Ovary (tissue), 9 donors: ENCODE results near the gene EPHA5. TPM values are rescaled to one million over a fixed set of nuclear protein-coding genes. Genes with fewer than 3 reads are reported as not detected.

Experiments used
- DNase-seq, 5 donors: peaks; one replicate each; pipeline ENCODE4 v3.0.0-alpha.2; 2019 to 2020
- H3K27ac ChIP-seq, 2 donors: fragments of 200-600 bp; one replicate each; pipeline versions ENCODE4 v1.5.1 to v1.8.0; 2019 to 2022
- H3K27me3 ChIP-seq: fragments of 200-600 bp; one replicate; pipeline ENCODE4 v1.8.0; 2022
- H3K36me3 ChIP-seq: fragments of 200-600 bp; sonication (generic); one replicate; pipeline ENCODE4 v1.5.1; 2019
- H3K4me1 ChIP-seq: one replicate; pipeline ENCODE4 v1.8.1; 2013; ENCODE audit warnings: mild to moderate bottlenecking, moderate library complexity; ENCODE audit not compliant: insufficient read depth
- H3K4me3 ChIP-seq: fragments of 200-600 bp; sonication (generic); one replicate; pipeline ENCODE4 v1.5.1; 2017
- H3K9me3 ChIP-seq, 2 donors: fragments of 200-600 bp in 1 of 2; sonication (generic) in 1 of 2; one replicate each; pipeline versions ENCODE4 v1.5.1 to v1.8.1; 2013 to 2019; ENCODE audit warnings: mild to moderate bottlenecking in 1 of 2, moderate library complexity in 1 of 2
- CTCF ChIP-seq, 3 donors: fragments of 450-650 bp in 2 of 3; fragments of 200-600 bp in 1 of 3; IDR thresholded peaks; one replicate each; pipeline versions ENCODE4 v1.5.1 to v1.8.0; 2016 to 2022; ENCODE audit warnings: antibody characterized with exemption in 3 of 3, mild to moderate bottlenecking in 1 of 3
- EP300 ChIP-seq: sonication (generic); formaldehyde crosslinking; IDR thresholded peaks from one replicate; pipeline ENCODE4 v1.6.1; 2017; ENCODE audit warnings: antibody characterized with exemption
- POLR2A ChIP-seq: fragments of 450-650 bp; IDR thresholded peaks from one replicate; pipeline ENCODE4 v1.6.1; 2017; ENCODE audit warnings: antibody characterized with exemption, mild to moderate bottlenecking, moderate library complexity
- WGBS, 3 donors: extraction: QIAGEN DNeasy Blood & Tissue Kit in 1 of 3; methylation state at CpG; one replicate each; pipeline versions ENCODE4 v1.1.5 to v1.1.7; 2013 to 2017; 5-methylcytosine and 5-hydroxymethylcytosine counted together
- intact Hi-C, 4 donors: fragments of 100-400 bp; cut with DNase I; formaldehyde crosslinking; loops; one replicate each; pipeline versions ENCODE4 v1.11.0 to v1.15.1; 2022 to 2023
- polyA plus RNA-seq, 2 donors: library from polyadenylated mRNA; stranded (reverse); fragments of 200-250 nt in 1 of 2; fragments of 350-450 nt in 1 of 2; fragmentation: Illumina TruSeq in 1 of 2; extraction: RNeasy Lipid Tissue Mini Kit (QIAGEN cat#74804) in 1 of 2; gene quantifications; one replicate each; pipeline ENCODE4 v1.2.3, GENCODE V29; 2013 to 2014
- total RNA-seq, 7 donors: library from RNA; depleted of rRNA in 2 of 7; stranded (reverse); fragments of >200 nt in 2 of 7; fragmentation: NEBNext Ultra II Directional in 3 of 7; extraction: Animal tissue kit (Norgen Biotek cat#: 25700) in 3 of 7; gene quantifications; one replicate each; pipeline versions ENCODE4 v1.1.0 to v1.2.4, GENCODE V29; 2016 to 2023
- donor health status: DM: no; HTN: no; CAD: no; lungs with moderate emphysema.
- donor health status: DM: no; HTN: no; CAD: no.
- donor health status: Bipolar disorder and iron deficiency.
- donor health status: DM: yes; HTN: yes; CAD: no.
- donor health status: DM: no; HTN: no; CAD: no.
- donor health status: DM: yes; HTN: yes; CAD: no.

The EPHA5 gene
- total and polyA plus RNA-seq, 9 donors, result 0.29 to 5.6 (median 1.6) TPM

- no peak for DNase-seq
- TF ChIP-seq EP300 (no peak), POLR2A (no peak), CTCF (IDR thresholded peaks at IDR 0.05) (no peak)
- Histone ChIP-seq H3K4me1 (peaks cover 2% of the 10 kb centered on the region), H3K9me3 (no peaks in the 10 kb centered on the region), H3K36me3 (no peaks in the 10 kb centered on the region), H3K4me3 (no peak overlapping the region), H3K27me3 (no peaks in the 10 kb centered on the region), H3K27ac (no peak overlapping the region)
- WGBS, 3 donors, result 8 to 24% (median 11%) methylated on average over 3 of the region's 3 CpGs
- intact Hi-C loops, result no loop called here
Measured at GRCh38 chr4:65416891-65417290, 253.4 kb downstream of the EPHA5 start.

- TF ChIP-seq CTCF (IDR thresholded peaks at IDR 0.05) (no peak), EP300 (no peak), POLR2A (no peak)
- intact Hi-C loops, result no loop called here
- no peak overlapping the region for H3K4me3 ChIP-seq
Measured at GRCh38 chr4:65407483-65407882, 262.8 kb downstream of the EPHA5 start.

GRCh38 chr4:65401083-65401482 is 269.2 kb downstream of the EPHA5 start:
- Histone ChIP-seq H3K27me3 (no peaks in the 10 kb centered on the region), H3K27ac (no peak overlapping the region), H3K4me1 (no peaks in the 10 kb centered on the region), H3K9me3 (no peaks in the 10 kb centered on the region), H3K4me3 (no peak overlapping the region), H3K36me3 (no peaks in the 10 kb centered on the region)
- DNase-seq, result no peak
- TF ChIP-seq CTCF (IDR thresholded peaks at IDR 0.05), result no peak
- TF ChIP-seq POLR2A, result no peak
- no peak for TF ChIP-seq EP300
- intact Hi-C loops, result no loop called here

More at GRCh38 chr4:65407483-65407882, 262.8 kb downstream of the EPHA5 start:
- no peaks in the 10 kb centered on the region for H3K27me3 ChIP-seq
- no peak overlapping the region for H3K27ac ChIP-seq
- no peak for DNase-seq
- no peaks in the 10 kb centered on the region for H3K4me1 ChIP-seq
- no peaks in the 10 kb centered on the region for H3K9me3 ChIP-seq
- WGBS, 3 donors, result 91 to 93% (median 93%) methylated on average over 4 of the region's 4 CpGs
- H3K36me3 ChIP-seq, result no peaks in the 10 kb centered on the region

GRCh38 chr4:65399084-65399483 is 271.2 kb downstream of the EPHA5 start:
- H3K9me3 ChIP-seq, result no peaks in the 10 kb centered on the region
- DNase-seq, result no peak
- no peaks in the 10 kb centered on the region for H3K27me3 ChIP-seq
- TF ChIP-seq EP300 (no peak), POLR2A (no peak), CTCF (IDR thresholded peaks at IDR 0.05) (no peak)
- WGBS, 3 donors, result 57 to 85% (median 65%) methylated on average over 4 of the region's 4 CpGs
- no peaks in the 10 kb centered on the region for H3K4me1 ChIP-seq
- intact Hi-C loops, result no loop called here
- no peaks in the 10 kb centered on the region for H3K36me3 ChIP-seq
- no peak overlapping the region for H3K4me3 ChIP-seq
- no peak overlapping the region for H3K27ac ChIP-seq

- DNase-seq, result no peak
- Histone ChIP-seq H3K36me3 (no peaks in the 10 kb centered on the region), H3K9me3 (no peaks in the 10 kb centered on the region), H3K4me1 (no peaks in the 10 kb centered on the region), H3K4me3 (no peak overlapping the region), H3K27ac (no peak overlapping the region), H3K27me3 (no peaks in the 10 kb centered on the region)
- 68 to 81% (median 78%) methylated on average over 1 of the region's 1 CpG for WGBS, 3 donors
- no peak for TF ChIP-seq EP300
- no peak for TF ChIP-seq CTCF (IDR thresholded peaks at IDR 0.05)
- no peak for TF ChIP-seq POLR2A
- intact Hi-C loops, result no loop called here
Measured at GRCh38 chr4:65393078-65393477, 277.2 kb downstream of the EPHA5 start.
